Tibial nerve (tissue), 4 donors: ENCODE measurements around the gene KIAA0232. TPM values are rescaled to one million over a fixed set of nuclear protein-coding genes. Genes with fewer than 3 reads are reported as not detected.

Experiments used
- DNase-seq, 2 donors: peaks; one replicate each; pipeline ENCODE4 v3.0.0-alpha.2; 2019; ENCODE audit warnings: low spot score in 2 of 2
- H3K27ac ChIP-seq, 4 donors: fragments of 200-600 bp; sonication (generic) in 3 of 4; one replicate each; pipeline ENCODE4 v1.5.1; 2017 to 2019; ENCODE audit warnings: mild to moderate bottlenecking in 1 of 4
- H3K27me3 ChIP-seq, 2 donors: fragments of 200-600 bp; sonication (generic) in 1 of 2; one replicate each; pipeline versions ENCODE4 v1.5.1 to v1.6.0; 2017 to 2019
- H3K36me3 ChIP-seq, 3 donors: fragments of 200-600 bp; sonication (generic); one replicate each; pipeline ENCODE4 v1.5.1; 2018 to 2019
- H3K4me1 ChIP-seq, 4 donors: fragments of 200-600 bp; sonication (generic) in 3 of 4; one replicate each; pipeline ENCODE4 v1.5.1; 2017 to 2019
- H3K4me3 ChIP-seq, 4 donors: fragments of 200-600 bp; sonication (generic) in 3 of 4; one replicate each; pipeline ENCODE4 v1.5.1; 2017 to 2019; ENCODE audit warnings: mild to moderate bottlenecking in 1 of 4, moderate library complexity in 1 of 4
- H3K9me3 ChIP-seq, 4 donors: fragments of 200-600 bp; sonication (generic) in 3 of 4; one replicate each; pipeline ENCODE4 v1.5.1; 2017 to 2019
- CTCF ChIP-seq, 5 experiments: fragments of 200-600 bp in 3 of 5; fragments of 450-650 bp in 2 of 5; sonication (generic) in 3 of 5; IDR thresholded peaks; one replicate each; pipeline ENCODE4 v1.5.1; 2016 to 2019; ENCODE audit warnings: antibody characterized with exemption in 5 of 5, mild to moderate bottlenecking in 3 of 5, moderate library complexity in 2 of 5
- EP300 ChIP-seq, 2 donors: sonication (generic); formaldehyde crosslinking; IDR thresholded peaks; one replicate each; pipeline ENCODE4 v1.6.1; 2017; ENCODE audit warnings: antibody characterized with exemption in 2 of 2, mild to moderate bottlenecking in 1 of 2
- POLR2A ChIP-seq, 2 donors: fragments of 450-650 bp; IDR thresholded peaks; one replicate each; pipeline ENCODE4 v1.6.1; 2017; ENCODE audit warnings: antibody characterized with exemption in 2 of 2, mild to moderate bottlenecking in 2 of 2, moderate library complexity in 2 of 2
- WGBS, 2 donors: methylation state at CpG; one replicate each; pipeline ENCODE4 v1.1.5; 2018; 5-methylcytosine and 5-hydroxymethylcytosine counted together
- total RNA-seq, 4 donors: library from RNA; depleted of rRNA; stranded (reverse); fragments of >200 nt; gene quantifications; one replicate each; pipeline ENCODE4 v1.1.0, GENCODE V29; 2016

The KIAA0232 gene, protein sequence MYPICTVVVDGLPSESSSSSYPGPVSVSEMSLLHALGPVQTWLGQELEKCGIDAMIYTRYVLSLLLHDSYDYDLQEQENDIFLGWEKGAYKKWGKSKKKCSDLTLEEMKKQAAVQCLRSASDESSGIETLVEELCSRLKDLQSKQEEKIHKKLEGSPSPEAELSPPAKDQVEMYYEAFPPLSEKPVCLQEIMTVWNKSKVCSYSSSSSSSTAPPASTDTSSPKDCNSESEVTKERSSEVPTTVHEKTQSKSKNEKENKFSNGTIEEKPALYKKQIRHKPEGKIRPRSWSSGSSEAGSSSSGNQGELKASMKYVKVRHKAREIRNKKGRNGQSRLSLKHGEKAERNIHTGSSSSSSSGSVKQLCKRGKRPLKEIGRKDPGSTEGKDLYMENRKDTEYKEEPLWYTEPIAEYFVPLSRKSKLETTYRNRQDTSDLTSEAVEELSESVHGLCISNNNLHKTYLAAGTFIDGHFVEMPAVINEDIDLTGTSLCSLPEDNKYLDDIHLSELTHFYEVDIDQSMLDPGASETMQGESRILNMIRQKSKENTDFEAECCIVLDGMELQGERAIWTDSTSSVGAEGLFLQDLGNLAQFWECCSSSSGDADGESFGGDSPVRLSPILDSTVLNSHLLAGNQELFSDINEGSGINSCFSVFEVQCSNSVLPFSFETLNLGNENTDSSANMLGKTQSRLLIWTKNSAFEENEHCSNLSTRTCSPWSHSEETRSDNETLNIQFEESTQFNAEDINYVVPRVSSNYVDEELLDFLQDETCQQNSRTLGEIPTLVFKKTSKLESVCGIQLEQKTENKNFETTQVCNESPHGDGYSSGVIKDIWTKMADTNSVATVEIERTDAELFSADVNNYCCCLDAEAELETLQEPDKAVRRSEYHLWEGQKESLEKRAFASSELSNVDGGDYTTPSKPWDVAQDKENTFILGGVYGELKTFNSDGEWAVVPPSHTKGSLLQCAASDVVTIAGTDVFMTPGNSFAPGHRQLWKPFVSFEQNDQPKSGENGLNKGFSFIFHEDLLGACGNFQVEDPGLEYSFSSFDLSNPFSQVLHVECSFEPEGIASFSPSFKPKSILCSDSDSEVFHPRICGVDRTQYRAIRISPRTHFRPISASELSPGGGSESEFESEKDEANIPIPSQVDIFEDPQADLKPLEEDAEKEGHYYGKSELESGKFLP (N-terminal part only)
- 10 to 100 TPM; 36.7 to 57.7 (median 47.0) TPM for total RNA-seq

GRCh38 chr4:6782147-6782845, at the start of gene KIAA0232:
Gene KIAA0232 (plus strand): TSS chr4:6782727. CDS start chr4:6824454, 41,727 bp downstream.
- H3K36me3 ChIP-seq: no peaks in the 10 kb centered on the region
- no peaks in the 10 kb centered on the region for H3K9me3 ChIP-seq
- TF ChIP-seq POLR2A (IDR thresholded peaks at IDR 0.05) (peak; percentile 89), CTCF (IDR thresholded peaks at IDR 0.05) (peak in 2 of 5 experiments; percentile 44 to 52), EP300 (IDR thresholded peaks at IDR 0.05) (peak in 1 of 2 donors; percentile 78)
- DNase-seq: peak; percentile 82 to 83
- WGBS, 2 donors: 1 to 2% methylated on average over 62 to 63 of the region's 100 CpGs
- H3K27me3 ChIP-seq: no peaks in the 10 kb centered on the region
- peaks cover 0 to 52% (median 22%) of the 10 kb centered on the region in 4 donors for H3K4me1 ChIP-seq
- H3K27ac ChIP-seq: peak within 1 kb of the TSS; percentile 94 to 100 (median 100)
- H3K4me3 ChIP-seq: peak within 1 kb of the TSS; percentile 95 to 100 (median 96)

- peak overlapping the region in 2 of 4 donors; percentile 76 to 84 for H3K27ac ChIP-seq
- H3K27me3 ChIP-seq: no peaks in the 10 kb centered on the region
- TF ChIP-seq POLR2A (IDR thresholded peaks at IDR 0.05) (no peak), EP300 (IDR thresholded peaks at IDR 0.05) (no peak), CTCF (IDR thresholded peaks at IDR 0.05) (no peak)
- H3K9me3 ChIP-seq: no peaks in the 10 kb centered on the region
- H3K36me3 ChIP-seq: no peaks in the 10 kb centered on the region
- peaks cover 0 to 37% (median 13%) of the 10 kb centered on the region in 4 donors for H3K4me1 ChIP-seq
- H3K4me3 ChIP-seq: no peak overlapping the region
- DNase-seq: no peak
- 82 to 87% methylated on average over 26 to 27 of the region's 27 CpGs for WGBS, 2 donors
Observed at GRCh38 chr4:6733358-6734164, 49.0 kb upstream of the KIAA0232 start.

- Histone ChIP-seq H3K36me3 (no peaks in the 10 kb centered on the region), H3K27me3 (no peaks in the 10 kb centered on the region), H3K4me1 (peaks cover 0 to 30% (median 13%) of the 10 kb centered on the region in 4 donors), H3K4me3 (no peak overlapping the region), H3K9me3 (no peaks in the 10 kb centered on the region), H3K27ac (no peak overlapping the region)
- no peak for DNase-seq
- TF ChIP-seq POLR2A (IDR thresholded peaks at IDR 0.05) (no peak), EP300 (IDR thresholded peaks at IDR 0.05) (no peak), CTCF (IDR thresholded peaks at IDR 0.05) (no peak)
- WGBS, 2 donors: 52 to 61% methylated on average over 16 of the region's 16 CpGs
Observed at GRCh38 chr4:6734165-6734786, 48.3 kb upstream of the KIAA0232 start.

- WGBS, 2 donors: 89 to 92% methylated on average over 4 of the region's 4 CpGs
- no peaks in the 10 kb centered on the region for H3K36me3 ChIP-seq
Observed at GRCh38 chr4:6739920-6740319, 42.6 kb upstream of the KIAA0232 start.

More at GRCh38 chr4:6739920-6740319, 42.6 kb upstream of the KIAA0232 start:
- no peak overlapping the region for H3K27ac ChIP-seq
- H3K9me3 ChIP-seq: no peaks in the 10 kb centered on the region
- no peak for TF ChIP-seq CTCF (IDR thresholded peaks at IDR 0.05)
- TF ChIP-seq EP300 (IDR thresholded peaks at IDR 0.05): no peak
- no peak for TF ChIP-seq POLR2A (IDR thresholded peaks at IDR 0.05)
- no peaks in the 10 kb centered on the region for H3K27me3 ChIP-seq
- no peak for DNase-seq
- H3K4me1 ChIP-seq: no peaks in the 10 kb centered on the region
- H3K4me3 ChIP-seq: no peak overlapping the region
